Esophagus squamous epithelium (tissue), 4 donors: ENCODE measurements around the gene RELN.

Source experiments
- POLR2A ChIP-seq, 4 donors: fragments of 450-650 bp; IDR thresholded peaks; one replicate each; pipeline ENCODE4 v1.6.1; 2017; ENCODE audit warnings: antibody characterized with exemption in 4 of 4, mild to moderate bottlenecking in 4 of 4, moderate library complexity in 3 of 4
- TF ChIP-seq, protein P1 (sequence below), 6 experiments: fragments of 450-650 bp in 4 of 6; fragments of 200-600 bp in 2 of 6; sonication (generic) in 2 of 6; IDR thresholded peaks; one replicate each; pipeline ENCODE4 v1.5.1; 2016 to 2019; ENCODE audit warnings: antibody characterized with exemption in 6 of 6, mild to moderate bottlenecking in 4 of 6, moderate library complexity in 4 of 6

DNA sequence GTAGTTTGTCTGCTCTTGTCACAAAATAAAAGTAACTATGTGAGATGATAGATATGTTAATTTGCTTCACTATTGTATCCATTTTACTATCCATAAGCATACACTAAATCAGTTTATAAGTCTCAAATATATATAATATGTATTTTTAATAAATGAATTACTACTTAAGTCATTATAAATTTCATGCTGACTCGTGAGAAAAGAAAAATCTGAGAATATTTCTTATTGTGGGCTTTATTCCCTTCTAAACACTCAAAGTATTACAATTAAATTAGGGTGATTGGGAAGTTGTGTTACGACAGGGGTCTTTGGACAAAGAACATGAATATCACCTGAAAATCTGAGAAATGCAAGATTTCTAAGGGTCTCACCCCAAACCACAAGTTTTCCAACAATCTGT, 48.7 kb upstream of the RELN start:
- TF ChIP-seq, protein P1, sequence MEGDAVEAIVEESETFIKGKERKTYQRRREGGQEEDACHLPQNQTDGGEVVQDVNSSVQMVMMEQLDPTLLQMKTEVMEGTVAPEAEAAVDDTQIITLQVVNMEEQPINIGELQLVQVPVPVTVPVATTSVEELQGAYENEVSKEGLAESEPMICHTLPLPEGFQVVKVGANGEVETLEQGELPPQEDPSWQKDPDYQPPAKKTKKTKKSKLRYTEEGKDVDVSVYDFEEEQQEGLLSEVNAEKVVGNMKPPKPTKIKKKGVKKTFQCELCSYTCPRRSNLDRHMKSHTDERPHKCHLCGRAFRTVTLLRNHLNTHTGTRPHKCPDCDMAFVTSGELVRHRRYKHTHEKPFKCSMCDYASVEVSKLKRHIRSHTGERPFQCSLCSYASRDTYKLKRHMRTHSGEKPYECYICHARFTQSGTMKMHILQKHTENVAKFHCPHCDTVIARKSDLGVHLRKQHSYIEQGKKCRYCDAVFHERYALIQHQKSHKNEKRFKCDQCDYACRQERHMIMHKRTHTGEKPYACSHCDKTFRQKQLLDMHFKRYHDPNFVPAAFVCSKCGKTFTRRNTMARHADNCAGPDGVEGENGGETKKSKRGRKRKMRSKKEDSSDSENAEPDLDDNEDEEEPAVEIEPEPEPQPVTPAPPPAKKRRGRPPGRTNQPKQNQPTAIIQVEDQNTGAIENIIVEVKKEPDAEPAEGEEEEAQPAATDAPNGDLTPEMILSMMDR (IDR thresholded peaks at IDR 0.05): no peak
- TF ChIP-seq POLR2A (IDR thresholded peaks at IDR 0.05): no peak
